Activated CD4-positive, alpha-beta T cell treated with anti-CD3 and anti-CD28 coated beads, Interleukin-2, amount 50 U/mL, for 4 hours (primary cell): Measurements from ENCODE around the gene ZNF738.

Source experiments
- DNase-seq, 2 experiments: peaks; one replicate each; pipeline ENCODE4 v3.0.0-alpha.2; 2020

The ZNF738 gene

GRCh38 chr19:21423057-21424041 lies 64.5 kb downstream of the ZNF738 start:
- no peak for DNase-seq
